Activated T-cell treated with anti-CD3 and anti-CD28 coated beads for 24 hours (primary cell): Measurements from ENCODE around the gene KIF20A.
"Not testable (repeated sequence)": the region's sequence is repeated elsewhere in the genome, so short reads cannot be mapped to it uniquely, and the experiment has no call there.

Experiments
- DNase-seq: peaks from one replicate; pipeline ENCODE4 v3.0.0-alpha.2; 2020; ENCODE audit warnings: low read depth

KIF20A gene

GRCh38 chr5:138186002-138186447 lies 7.1 kb downstream of the KIF20A start:
- DNase-seq = no peak

- no peak for DNase-seq
Measured at GRCh38 chr5:138188626-138189025, 9.7 kb downstream of the KIF20A start.

- no peak for DNase-seq
Measured at GRCh38 chr5:138192826-138193225, 13.9 kb downstream of the KIF20A start.

- DNase-seq = not testable (repeated sequence)
Measured at GRCh38 chr5:138193859-138194258, 14.9 kb downstream of the KIF20A start.

DNA sequence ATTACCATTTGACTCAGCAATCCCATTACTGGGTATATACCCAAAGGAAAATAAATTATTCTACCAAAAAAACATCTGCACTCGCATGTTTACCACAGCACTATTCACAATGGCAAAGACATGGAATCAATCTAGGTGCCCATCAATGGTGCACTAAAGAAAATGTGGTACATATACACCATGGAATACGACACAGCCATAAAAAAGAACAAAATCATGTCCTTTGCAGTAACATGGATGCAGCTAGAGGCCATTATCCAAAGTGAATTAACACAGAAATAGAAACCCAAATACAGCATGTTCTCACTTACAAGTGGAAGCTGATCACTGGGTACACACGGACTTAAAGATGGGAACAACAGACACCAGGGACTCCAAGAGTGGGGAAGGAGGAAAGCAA lies 32.1 kb downstream of the KIF20A start:
- no peak for DNase-seq

DNA sequence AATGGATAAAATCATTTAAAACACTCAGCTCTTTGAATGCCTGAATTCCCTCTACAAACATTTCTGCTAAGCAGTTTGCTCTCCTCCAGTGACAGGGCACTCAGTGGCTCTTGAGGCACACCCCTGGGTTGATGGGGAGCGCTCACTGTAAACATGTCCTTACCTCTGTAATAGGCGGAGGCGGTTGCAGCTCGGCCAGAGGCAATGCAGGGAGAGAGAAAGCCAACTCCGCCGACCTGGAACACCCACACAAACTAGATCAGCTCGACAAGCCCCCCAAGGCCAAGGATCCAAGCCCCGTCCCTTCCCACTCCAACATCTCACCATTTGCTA lies 33.9 kb downstream of the KIF20A start:
- peak; percentile 3 for DNase-seq

- peak; percentile 88 for DNase-seq
Measured at GRCh38 chr5:138213161-138214029, 34.5 kb downstream of the KIF20A start, which contains the start of gene CDC23. TSS of gene CDC23 (minus strand) at chr5:138213323. CDS start at chr5:138213312, 11 bp downstream.

GRCh38 chr5:138216799-138217198 lies 37.9 kb downstream of the KIF20A start:
- no peak for DNase-seq

- no peak for DNase-seq
Measured at GRCh38 chr5:138223532-138223931, 44.6 kb downstream of the KIF20A start.

- DNase-seq = no peak
Measured at GRCh38 chr5:138224712-138225111, 45.8 kb downstream of the KIF20A start.

DNA sequence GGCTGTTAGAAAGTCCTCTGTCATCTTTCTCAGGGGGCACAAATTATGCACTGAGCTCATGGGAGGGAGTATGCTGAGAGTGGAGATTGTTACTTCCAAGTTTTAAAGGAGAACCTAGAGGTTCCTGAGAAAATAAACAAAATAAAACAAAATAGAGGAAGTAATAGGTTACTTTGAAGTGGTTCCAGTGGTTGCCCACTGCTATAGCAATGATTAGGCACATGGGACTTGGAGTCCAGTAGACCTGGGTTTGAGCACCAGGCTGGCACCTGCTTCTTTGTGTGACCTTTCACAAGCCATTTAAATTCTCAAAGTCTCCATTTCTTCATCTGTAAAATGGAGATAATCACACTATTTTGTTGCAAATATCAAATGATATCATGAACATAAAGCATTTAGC lies 48.0 kb downstream of the KIF20A start:
- DNase-seq = no peak

- DNase-seq = no peak
Measured at GRCh38 chr5:138229387-138229786, 50.5 kb downstream of the KIF20A start.

DNA sequence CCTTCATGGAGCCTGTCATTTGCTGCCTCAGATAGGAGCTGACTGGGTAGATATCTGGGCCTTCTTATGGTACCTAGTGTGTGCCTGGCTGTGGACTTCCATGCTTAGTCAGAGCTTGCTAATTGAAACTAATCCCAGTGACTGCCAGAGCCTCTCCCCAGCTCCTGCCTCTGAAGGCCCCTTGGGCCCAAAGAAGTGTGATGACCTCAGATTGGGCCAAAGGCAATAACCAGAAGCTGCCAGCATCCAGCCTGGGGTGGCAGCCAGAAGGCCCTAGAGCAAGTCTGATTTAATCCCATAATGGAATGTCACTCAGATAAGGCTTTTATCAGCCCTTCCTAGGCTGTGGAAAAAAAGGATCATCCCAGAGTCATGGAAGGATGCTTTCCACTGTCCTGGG lies 51.3 kb downstream of the KIF20A start:
- DNase-seq = no peak

GRCh38 chr5:138230981-138231589 lies 52.2 kb downstream of the KIF20A start:
- no peak for DNase-seq

DNA sequence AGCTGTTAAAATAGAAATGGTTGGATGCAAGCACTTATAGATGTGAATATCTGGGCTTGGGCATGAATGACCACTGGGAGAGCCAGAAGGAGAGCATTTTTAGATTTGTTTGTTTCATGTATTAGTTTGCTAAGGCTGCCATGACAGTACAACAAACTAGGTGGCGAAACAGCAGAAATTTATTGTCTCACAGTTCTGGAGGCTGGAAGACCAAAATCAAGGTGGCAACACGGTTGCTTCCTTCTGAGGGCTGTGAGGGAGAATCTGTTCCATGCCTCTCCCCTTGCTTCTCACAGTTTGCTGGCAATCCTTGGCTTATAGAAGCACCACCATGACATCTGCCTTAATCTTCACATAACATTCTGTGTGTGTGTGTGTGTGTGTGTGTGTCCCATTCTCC lies 54.4 kb downstream of the KIF20A start:
- no peak for DNase-seq

GRCh38 chr5:138234651-138235050 lies 55.7 kb downstream of the KIF20A start:
- no peak for DNase-seq
